ENCODE results near the gene LTBP3. TPM values are rescaled to one million over a fixed set of nuclear protein-coding genes. Genes with fewer than 3 reads are reported as not detected.

LTBP3 gene
- total and polyA plus RNA-seq, 9 of the 15 experiments (the other 6 are each of a cell fraction or from before 2014, with no cell fraction given) = 0.06 to 20.5 (median 4.8) TPM

GRCh38 chr11:65506772-65507505 is 51.2 kb downstream of the LTBP3 start (continued):
- peak; percentile 39; the same call in 1 of the 2 replicates for TF ChIP-seq HINFP (tag; conservative IDR thresholded peaks at IDR 0.05; ENCODE audit: low read depth)
- no peak; the same call in none of the 2 replicates for TF ChIP-seq ZBTB40 (IDR thresholded peaks at IDR 0.05)
- TF ChIP-seq ZBTB40 (CRISPR knock-in tag; IDR thresholded peaks at IDR 0.05) = peak; percentile 37
- TF ChIP-seq E2F1 (CRISPR knock-in tag; IDR thresholded peaks at IDR 0.05) = peak; percentile 83; the same call in 1 of the 2 replicates
- peak; percentile 100 for TF ChIP-seq RBM22 (IDR thresholded peaks at IDR 0.05; ENCODE audit: low read depth, low read length, poor library complexity, severe bottlenecking)
- no peak for TF ChIP-seq TAF7 (tag; IDR thresholded peaks at IDR 0.05)
- peak; percentile 100 for TF ChIP-seq SIRT6 (IDR thresholded peaks at IDR 0.05; ENCODE audit: low read depth, low read length)
- peak; percentile 87 for TF ChIP-seq ZNF436 (CRISPR knock-in tag; IDR thresholded peaks at IDR 0.05)
- peak; percentile 96 for TF ChIP-seq HEY1 (CRISPR knock-in tag; IDR thresholded peaks at IDR 0.05; ENCODE audit: borderline replicate concordance)
- no peak for TF ChIP-seq TRIM25 (IDR thresholded peaks at IDR 0.05; ENCODE audit: borderline replicate concordance)
- peak; percentile 54 for TF ChIP-seq ESRRA (IDR thresholded peaks at IDR 0.05; ENCODE audit: borderline replicate concordance, low read depth)
- TF ChIP-seq ZEB2 (IDR thresholded peaks at IDR 0.05) = peak; percentile 96
- peak; percentile 85 for TF ChIP-seq ZNF3 (CRISPR knock-in tag; IDR thresholded peaks at IDR 0.05)
